ENCODE data around the gene SMIM34. TPM values are rescaled to one million over a fixed set of nuclear protein-coding genes. Genes with fewer than 3 reads are reported as not detected.
"Not testable (repeated sequence)": the region's sequence is repeated elsewhere in the genome, so short reads cannot be mapped to it uniquely, and the experiment has no call there.

SMIM34 gene
- not detected in 2 replicates for total RNA-seq (2014; rRNA removed)
- not detected for polyA plus RNA-seq (2012)

GRCh38 chr21:34423805-34424204 is at the start of gene SMIM34:
SMIM34 (minus strand) TSS chr21:34423951; CDS start chr21:34423839, 112 bp downstream.
- DNase-seq (ENCODE audit: low read depth) = not testable (repeated sequence)

- not testable (repeated sequence) for DNase-seq (ENCODE audit: low read depth)
Observed at GRCh38 chr21:34467333-34467732, 43.6 kb upstream of the SMIM34 start.

GRCh38 chr21:34459426-34459825 is 35.7 kb upstream of the SMIM34 start:
- not testable (repeated sequence) for DNase-seq (ENCODE audit: low read depth)

GRCh38 chr21:34458266-34458665 is 34.5 kb upstream of the SMIM34 start:
- not testable (repeated sequence) for DNase-seq (ENCODE audit: low read depth)

GRCh38 chr21:34456180-34456579 is 32.4 kb upstream of the SMIM34 start:
- not testable (repeated sequence) for DNase-seq (ENCODE audit: low read depth)

GRCh38 chr21:34455628-34456027 is 31.9 kb upstream of the SMIM34 start:
- DNase-seq (ENCODE audit: low read depth) = not testable (repeated sequence)

GRCh38 chr21:34447018-34447417 is 23.3 kb upstream of the SMIM34 start:
- DNase-seq (ENCODE audit: low read depth) = not testable (repeated sequence)

GRCh38 chr21:34443486-34443885 is 19.7 kb upstream of the SMIM34 start:
- DNase-seq (ENCODE audit: low read depth) = not testable (repeated sequence)

GRCh38 chr21:34429710-34430109 is 6.0 kb upstream of the SMIM34 start:
- not testable (repeated sequence) for DNase-seq (ENCODE audit: low read depth)

GRCh38 chr21:34428441-34428840 is 4.7 kb upstream of the SMIM34 start:
- DNase-seq (ENCODE audit: low read depth) = not testable (repeated sequence)

GRCh38 chr21:34427339-34427738 is 3.6 kb upstream of the SMIM34 start:
- DNase-seq (ENCODE audit: low read depth) = not testable (repeated sequence)

GRCh38 chr21:34417448-34418077 is 6.2 kb downstream of the SMIM34 start:
- DNase-seq (ENCODE audit: low read depth) = not testable (repeated sequence)

GRCh38 chr21:34407294-34407693 is 16.5 kb downstream of the SMIM34 start:
- DNase-seq (ENCODE audit: low read depth) = not testable (repeated sequence)

- DNase-seq (ENCODE audit: low read depth) = not testable (repeated sequence)
Observed at GRCh38 chr21:34406676-34407075, 17.1 kb downstream of the SMIM34 start.

- DNase-seq (ENCODE audit: low read depth) = not testable (repeated sequence)
Observed at GRCh38 chr21:34406102-34406501, 17.6 kb downstream of the SMIM34 start.

- not testable (repeated sequence) for DNase-seq (ENCODE audit: low read depth)
Observed at GRCh38 chr21:34405686-34406085, 18.1 kb downstream of the SMIM34 start.

GRCh38 chr21:34404742-34405141 is 19.0 kb downstream of the SMIM34 start:
- not testable (repeated sequence) for DNase-seq (ENCODE audit: low read depth)

- not testable (repeated sequence) for DNase-seq (ENCODE audit: low read depth)
Observed at GRCh38 chr21:34400522-34400921, 23.2 kb downstream of the SMIM34 start.

- DNase-seq (ENCODE audit: low read depth) = not testable (repeated sequence)
Observed at GRCh38 chr21:34383724-34384415, 39.9 kb downstream of the SMIM34 start.

GRCh38 chr21:34383138-34383537 is 40.6 kb downstream of the SMIM34 start:
- not testable (repeated sequence) for DNase-seq (ENCODE audit: low read depth)

GRCh38 chr21:34375619-34375972 is 48.2 kb downstream of the SMIM34 start:
- DNase-seq (ENCODE audit: low read depth) = not testable (repeated sequence)

- not testable (repeated sequence) for DNase-seq (ENCODE audit: low read depth)
Observed at GRCh38 chr21:34374940-34375618, 48.7 kb downstream of the SMIM34 start, which contains the start of gene SMIM11. SMIM11 (plus strand) TSS chr21:34375507; CDS start chr21:34379505, 3,998 bp downstream.

Measured in LHCN-M2 (cell line).